Measurements from ENCODE around the gene VRK2.
"Not testable (repeated sequence)": the region's sequence is repeated elsewhere in the genome, so short reads cannot be mapped to it uniquely, and the experiment has no call there.

The VRK2 gene

DNA sequence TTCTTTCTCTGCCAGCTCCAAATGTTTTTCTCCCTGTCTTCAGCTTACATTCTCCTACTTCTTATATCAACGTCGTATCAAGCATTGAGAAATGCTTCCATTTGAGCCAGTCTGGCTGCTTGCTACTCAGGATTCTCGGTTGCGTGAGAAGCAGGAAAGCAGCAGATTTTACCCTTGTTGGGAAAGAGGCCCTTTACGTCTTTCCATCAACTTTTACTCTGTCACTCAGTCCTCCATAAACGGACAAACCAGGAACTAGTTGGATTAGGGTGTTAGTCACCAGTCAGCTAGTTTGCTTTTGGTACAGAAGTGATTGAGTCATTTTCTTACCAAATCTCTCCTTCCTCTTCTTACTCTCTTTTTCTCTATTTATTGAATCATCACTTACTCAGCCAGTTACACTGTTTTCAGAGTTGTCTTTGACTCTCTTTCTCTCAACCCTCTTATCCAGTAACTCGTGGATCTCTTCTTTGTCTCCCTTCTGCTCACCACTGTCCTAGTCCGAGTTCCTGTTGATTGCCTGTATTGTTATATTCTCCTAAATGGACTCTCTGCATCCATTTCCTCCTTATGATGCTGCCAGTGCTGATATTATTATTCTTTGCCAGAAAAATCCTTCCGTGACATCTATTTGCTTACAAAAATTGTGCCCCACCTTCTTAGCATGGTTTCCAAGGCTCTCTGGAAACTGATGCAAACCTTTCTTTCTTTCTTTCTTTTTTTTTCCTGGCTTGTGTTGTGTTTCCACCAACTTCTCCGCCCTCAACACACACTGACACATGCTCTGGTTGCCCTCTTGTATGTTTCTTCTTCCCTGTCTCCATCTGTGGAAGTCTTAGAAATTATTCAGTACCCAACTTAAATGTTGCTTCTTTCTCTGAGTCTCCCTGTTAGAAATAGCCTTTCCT, 61.5 kb downstream of the VRK2 start:
- Histone ChIP-seq H3K9me3 (ENCODE audit: control insufficient read depth, insufficient read depth, low read length) (no peaks in the 10 kb centered on the region), H3K4me3 (ENCODE audit: low read length) (no peak overlapping the region), H3K27me3 (ENCODE audit: control insufficient read depth, insufficient read depth, low read length) (no peaks in the 10 kb centered on the region), H3K4me1 (ENCODE audit: control insufficient read depth, insufficient read depth, low read length) (0 out of 2 replicates have a peak, but pooled peaks cover 1% of the 10 kb centered on the region), H3K27ac (ENCODE audit: low read length) (no peak overlapping the region), H3K36me3 (ENCODE audit: control insufficient read depth, insufficient read depth, low read length) (no peaks in the 10 kb centered on the region)
- DNase-seq (ENCODE audit: low read depth, low spot score): no peak
- WGBS (ENCODE audit: insufficient coverage, insufficient read length): no CpG with 5 or more reads among the region's 10 CpGs

DNA sequence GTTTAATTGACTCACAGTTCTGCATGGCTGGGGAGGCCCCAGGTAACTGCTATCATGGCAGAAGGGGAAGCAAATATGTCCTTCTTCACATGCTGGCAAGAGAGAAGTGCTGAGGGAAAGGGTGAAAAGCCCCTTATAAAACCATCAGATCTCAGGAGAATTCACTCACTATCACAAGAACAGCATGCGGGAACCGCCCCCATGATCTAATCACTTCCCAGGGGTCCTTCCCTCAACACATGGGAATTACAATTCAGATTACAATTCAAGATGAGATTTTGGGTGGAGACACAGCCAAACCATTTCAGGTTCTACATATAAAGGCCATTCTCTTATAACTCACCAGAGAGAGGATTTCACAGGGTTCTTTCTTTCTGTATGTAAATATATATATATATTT, 62.9 kb downstream of the VRK2 start:
- H3K27me3 ChIP-seq (ENCODE audit: control insufficient read depth, insufficient read depth, low read length): no peaks in the 10 kb centered on the region
- WGBS (ENCODE audit: insufficient coverage, insufficient read length): no CpG with 5 or more reads among the region's 2 CpGs
- 0 out of 2 replicates have a peak, but pooled peaks cover 1% of the 10 kb centered on the region for H3K4me1 ChIP-seq (ENCODE audit: control insufficient read depth, insufficient read depth, low read length)
- H3K4me3 ChIP-seq (ENCODE audit: low read length): no peak overlapping the region
- H3K9me3 ChIP-seq (ENCODE audit: control insufficient read depth, insufficient read depth, low read length): no peaks in the 10 kb centered on the region
- no peak for DNase-seq (ENCODE audit: low read depth, low spot score)
- H3K36me3 ChIP-seq (ENCODE audit: control insufficient read depth, insufficient read depth, low read length): no peaks in the 10 kb centered on the region
- no peak overlapping the region for H3K27ac ChIP-seq (ENCODE audit: low read length)

DNA sequence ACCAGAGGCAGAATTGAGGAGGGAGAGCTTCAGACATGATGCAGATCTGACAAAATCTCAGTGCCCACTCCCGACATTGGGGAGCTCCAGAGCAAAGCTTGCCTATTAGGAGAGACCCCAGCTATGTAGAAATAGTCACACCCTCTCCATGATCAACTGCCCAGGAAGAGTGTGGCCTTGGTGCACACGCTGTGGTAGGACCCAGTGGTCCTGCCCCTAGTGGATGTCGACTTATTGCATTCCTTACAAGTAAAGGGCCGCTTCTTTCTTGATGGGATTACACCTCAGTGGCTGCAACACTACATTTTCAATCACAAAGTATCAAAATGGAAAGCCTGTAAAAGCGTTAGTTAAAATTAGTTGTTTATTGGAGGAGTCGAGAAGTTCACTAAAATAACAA, 64.2 kb downstream of the VRK2 start:
- Histone ChIP-seq H3K27me3 (ENCODE audit: control insufficient read depth, insufficient read depth, low read length) (no peaks in the 10 kb centered on the region), H3K27ac (ENCODE audit: low read length) (no peak overlapping the region), H3K4me1 (ENCODE audit: control insufficient read depth, insufficient read depth, low read length) (0 out of 2 replicates have a peak, but pooled peaks cover 1% of the 10 kb centered on the region), H3K4me3 (ENCODE audit: low read length) (no peak overlapping the region), H3K9me3 (ENCODE audit: control insufficient read depth, insufficient read depth, low read length) (no peaks in the 10 kb centered on the region), H3K36me3 (ENCODE audit: control insufficient read depth, insufficient read depth, low read length) (no peaks in the 10 kb centered on the region)
- no peak for DNase-seq (ENCODE audit: low read depth, low spot score)
- WGBS (ENCODE audit: insufficient coverage, insufficient read length): no CpG with 5 or more reads among the region's 6 CpGs

DNA sequence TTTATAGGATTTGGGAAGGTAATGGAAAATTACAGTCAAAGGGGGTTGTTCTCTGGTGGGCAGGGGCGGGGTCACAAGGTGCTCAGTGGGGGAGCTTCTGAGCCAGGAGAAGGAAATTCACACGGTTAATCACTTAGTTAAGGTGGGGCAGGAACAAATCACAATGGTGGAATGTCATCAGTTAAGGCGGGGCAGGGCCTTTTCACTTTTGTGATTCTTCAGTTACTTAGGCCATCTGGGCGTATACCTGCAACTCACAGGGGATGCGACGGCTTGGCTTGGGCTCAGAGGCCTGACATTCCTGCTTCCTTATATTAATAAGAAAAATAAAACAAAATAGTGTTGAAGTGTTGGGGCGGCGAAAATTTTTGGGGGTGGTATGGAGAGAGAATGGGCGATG, 67.0 kb downstream of the VRK2 start:
- DNase-seq (ENCODE audit: low read depth, low spot score); H3K9me3 ChIP-seq (ENCODE audit: control insufficient read depth, insufficient read depth, low read length); H3K36me3 ChIP-seq (ENCODE audit: control insufficient read depth, insufficient read depth, low read length); H3K27me3 ChIP-seq (ENCODE audit: control insufficient read depth, insufficient read depth, low read length); H3K4me1 ChIP-seq (ENCODE audit: control insufficient read depth, insufficient read depth, low read length); H3K27ac ChIP-seq (ENCODE audit: low read length); H3K4me3 ChIP-seq (ENCODE audit: low read length): not testable (repeated sequence)
- no CpG with 5 or more reads among the region's 9 CpGs for whole genome bisulfite sequencing (ENCODE audit: insufficient coverage, insufficient read length)

DNA sequence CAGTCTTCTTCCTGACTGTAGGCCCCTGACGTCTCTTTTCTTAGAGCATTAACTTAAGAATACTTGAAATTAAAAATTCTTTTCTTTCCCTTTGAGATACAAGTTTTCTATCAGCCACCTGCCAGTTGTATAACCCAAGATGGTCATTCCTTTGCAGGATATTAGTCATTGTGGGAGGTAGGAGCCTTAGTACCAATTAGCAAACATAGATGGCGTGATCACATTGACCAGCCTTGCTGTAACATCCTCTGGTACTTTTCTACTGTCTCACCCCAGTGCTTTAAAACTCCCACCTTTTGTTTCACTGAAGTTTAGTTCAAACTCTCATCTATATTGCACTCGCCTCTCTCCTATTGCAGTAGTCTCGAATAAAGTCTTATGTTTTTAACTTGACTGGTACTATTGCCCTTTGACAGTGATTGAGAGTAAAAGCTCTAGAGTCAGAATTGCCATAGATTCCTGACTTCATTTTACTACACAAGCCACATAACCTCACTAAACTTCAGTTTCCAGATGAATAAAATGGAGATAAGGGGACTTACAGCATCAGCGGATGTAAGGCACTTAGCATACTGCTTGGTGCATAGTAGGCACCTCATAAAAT, 74.1 kb downstream of the VRK2 start:
- no peak overlapping the region for H3K27ac ChIP-seq (ENCODE audit: low read length)
- H3K9me3 ChIP-seq (ENCODE audit: control insufficient read depth, insufficient read depth, low read length): no peaks in the 10 kb centered on the region
- H3K4me3 ChIP-seq (ENCODE audit: low read length): no peak overlapping the region
- WGBS (ENCODE audit: insufficient coverage, insufficient read length): no CpG with 5 or more reads among the region's 5 CpGs
- no peaks in the 10 kb centered on the region for H3K36me3 ChIP-seq (ENCODE audit: control insufficient read depth, insufficient read depth, low read length)
- no peak for DNase-seq (ENCODE audit: low read depth, low spot score)
- no peaks in the 10 kb centered on the region for H3K4me1 ChIP-seq (ENCODE audit: control insufficient read depth, insufficient read depth, low read length)
- no peaks in the 10 kb centered on the region for H3K27me3 ChIP-seq (ENCODE audit: control insufficient read depth, insufficient read depth, low read length)

DNA sequence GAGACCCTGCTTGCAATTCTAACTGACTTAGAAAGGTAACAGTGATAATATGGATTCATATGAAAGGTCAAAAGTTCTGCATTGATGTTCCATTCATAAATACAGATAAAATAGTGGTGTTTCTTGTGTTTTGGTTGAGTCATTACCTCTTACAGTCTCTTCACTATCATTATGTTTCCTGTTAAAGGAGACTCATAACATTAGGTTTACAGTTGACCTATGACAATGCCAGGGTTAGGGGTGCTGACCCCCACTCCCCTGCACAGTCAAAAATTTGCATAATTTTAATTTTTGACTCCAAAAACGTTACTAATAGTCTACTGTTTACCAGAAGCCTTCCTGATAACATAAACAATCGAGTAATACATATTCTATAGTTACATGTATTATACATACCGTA, 75.4 kb downstream of the VRK2 start:
- no peaks in the 10 kb centered on the region for H3K9me3 ChIP-seq (ENCODE audit: control insufficient read depth, insufficient read depth, low read length)
- H3K4me3 ChIP-seq (ENCODE audit: low read length): no peak overlapping the region
- DNase-seq (ENCODE audit: low read depth, low spot score): no peak
- no peaks in the 10 kb centered on the region for H3K4me1 ChIP-seq (ENCODE audit: control insufficient read depth, insufficient read depth, low read length)
- no peak overlapping the region for H3K27ac ChIP-seq (ENCODE audit: low read length)
- no CpG with 5 or more reads among the region's 3 CpGs for WGBS (ENCODE audit: insufficient coverage, insufficient read length)
- H3K27me3 ChIP-seq (ENCODE audit: control insufficient read depth, insufficient read depth, low read length): no peaks in the 10 kb centered on the region
- no peaks in the 10 kb centered on the region for H3K36me3 ChIP-seq (ENCODE audit: control insufficient read depth, insufficient read depth, low read length)

DNA sequence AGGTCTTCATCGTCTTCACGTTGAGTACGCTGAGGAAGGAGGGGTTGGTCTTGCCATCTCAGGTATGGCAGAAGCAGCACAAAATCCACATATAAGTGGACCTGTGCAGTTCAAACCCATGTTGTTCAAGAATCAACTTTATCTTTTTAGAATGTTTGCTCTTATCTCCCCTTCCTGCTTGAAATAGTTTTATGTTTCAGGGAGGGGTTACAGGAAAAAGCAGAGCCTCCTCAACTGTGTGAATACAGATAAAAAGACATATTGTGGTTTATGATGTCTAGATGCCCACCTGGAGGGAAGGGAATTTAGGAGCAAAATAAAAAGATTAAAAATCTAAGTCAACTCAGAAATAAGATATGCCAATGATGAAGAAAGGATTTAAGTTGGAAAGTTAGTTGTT, 75.9 kb downstream of the VRK2 start:
- no peak for DNase-seq (ENCODE audit: low read depth, low spot score)
- no peaks in the 10 kb centered on the region for H3K9me3 ChIP-seq (ENCODE audit: control insufficient read depth, insufficient read depth, low read length)

DNA sequence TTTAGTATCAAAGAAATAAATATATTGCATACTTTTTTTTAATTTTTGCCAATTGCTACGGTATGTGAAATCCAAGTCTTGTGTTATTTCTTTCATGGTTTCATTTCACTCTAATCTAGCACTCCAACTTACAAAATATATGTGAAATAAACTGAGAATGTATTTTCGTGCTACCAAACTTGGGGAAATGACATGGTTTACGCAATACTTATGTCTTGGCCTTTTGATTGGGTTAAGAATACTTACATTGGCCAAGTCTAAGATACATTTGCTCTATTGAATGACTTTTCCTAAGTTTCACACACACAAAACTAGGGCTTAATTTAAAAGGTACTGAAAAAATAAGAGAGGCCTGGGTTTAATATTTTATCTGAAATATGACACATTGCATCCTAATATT, 80.5 kb downstream of the VRK2 start:
- H3K4me1 ChIP-seq (ENCODE audit: control insufficient read depth, insufficient read depth, low read length): no peaks in the 10 kb centered on the region
- no peak overlapping the region for H3K4me3 ChIP-seq (ENCODE audit: low read length)
- no peaks in the 10 kb centered on the region for H3K36me3 ChIP-seq (ENCODE audit: control insufficient read depth, insufficient read depth, low read length)
- H3K9me3 ChIP-seq (ENCODE audit: control insufficient read depth, insufficient read depth, low read length): no peaks in the 10 kb centered on the region
- no peak for DNase-seq (ENCODE audit: low read depth, low spot score)
- H3K27me3 ChIP-seq (ENCODE audit: control insufficient read depth, insufficient read depth, low read length): no peaks in the 10 kb centered on the region
- no peak overlapping the region for H3K27ac ChIP-seq (ENCODE audit: low read length)
- no CpG with 5 or more reads among the region's 3 CpGs for WGBS (ENCODE audit: insufficient coverage, insufficient read length)

More for the DNA sequence above, 75.9 kb downstream of the VRK2 start:
- H3K4me3 ChIP-seq (ENCODE audit: low read length): no peak overlapping the region
- H3K4me1 ChIP-seq (ENCODE audit: control insufficient read depth, insufficient read depth, low read length): no peaks in the 10 kb centered on the region
- no peaks in the 10 kb centered on the region for H3K36me3 ChIP-seq (ENCODE audit: control insufficient read depth, insufficient read depth, low read length)
- no peak overlapping the region for H3K27ac ChIP-seq (ENCODE audit: low read length)
- WGBS (ENCODE audit: insufficient coverage, insufficient read length): no CpG with 5 or more reads among the region's 3 CpGs
- H3K27me3 ChIP-seq (ENCODE audit: control insufficient read depth, insufficient read depth, low read length): no peaks in the 10 kb centered on the region

DNA sequence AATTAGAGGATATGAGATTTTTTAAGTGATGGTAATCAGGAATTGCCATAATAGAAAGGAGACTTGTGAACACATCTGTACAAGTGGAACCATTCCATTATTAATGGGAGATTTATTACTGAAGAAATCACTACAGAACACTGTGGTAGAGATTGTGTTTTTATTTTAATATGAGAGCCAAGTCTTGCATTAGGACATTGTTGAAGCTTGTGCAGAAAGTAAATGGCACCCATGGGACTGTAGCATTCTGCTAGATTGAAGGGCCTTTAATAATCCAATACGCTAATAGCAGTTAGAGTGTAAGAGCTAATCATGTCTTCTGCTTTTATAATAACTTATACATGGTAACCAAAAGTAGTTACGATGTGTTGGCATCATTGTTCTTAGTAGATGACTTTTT, 83.6 kb downstream of the VRK2 start:
- no peak overlapping the region for H3K4me3 ChIP-seq (ENCODE audit: low read length)
- WGBS (ENCODE audit: insufficient coverage, insufficient read length): no CpG with 5 or more reads among the region's 2 CpGs
- no peak for DNase-seq (ENCODE audit: low read depth, low spot score)
- no peaks in the 10 kb centered on the region for H3K36me3 ChIP-seq (ENCODE audit: control insufficient read depth, insufficient read depth, low read length)
- no peaks in the 10 kb centered on the region for H3K4me1 ChIP-seq (ENCODE audit: control insufficient read depth, insufficient read depth, low read length)
- H3K27me3 ChIP-seq (ENCODE audit: control insufficient read depth, insufficient read depth, low read length): no peaks in the 10 kb centered on the region
- no peaks in the 10 kb centered on the region for H3K9me3 ChIP-seq (ENCODE audit: control insufficient read depth, insufficient read depth, low read length)
- no peak overlapping the region for H3K27ac ChIP-seq (ENCODE audit: low read length)

DNA sequence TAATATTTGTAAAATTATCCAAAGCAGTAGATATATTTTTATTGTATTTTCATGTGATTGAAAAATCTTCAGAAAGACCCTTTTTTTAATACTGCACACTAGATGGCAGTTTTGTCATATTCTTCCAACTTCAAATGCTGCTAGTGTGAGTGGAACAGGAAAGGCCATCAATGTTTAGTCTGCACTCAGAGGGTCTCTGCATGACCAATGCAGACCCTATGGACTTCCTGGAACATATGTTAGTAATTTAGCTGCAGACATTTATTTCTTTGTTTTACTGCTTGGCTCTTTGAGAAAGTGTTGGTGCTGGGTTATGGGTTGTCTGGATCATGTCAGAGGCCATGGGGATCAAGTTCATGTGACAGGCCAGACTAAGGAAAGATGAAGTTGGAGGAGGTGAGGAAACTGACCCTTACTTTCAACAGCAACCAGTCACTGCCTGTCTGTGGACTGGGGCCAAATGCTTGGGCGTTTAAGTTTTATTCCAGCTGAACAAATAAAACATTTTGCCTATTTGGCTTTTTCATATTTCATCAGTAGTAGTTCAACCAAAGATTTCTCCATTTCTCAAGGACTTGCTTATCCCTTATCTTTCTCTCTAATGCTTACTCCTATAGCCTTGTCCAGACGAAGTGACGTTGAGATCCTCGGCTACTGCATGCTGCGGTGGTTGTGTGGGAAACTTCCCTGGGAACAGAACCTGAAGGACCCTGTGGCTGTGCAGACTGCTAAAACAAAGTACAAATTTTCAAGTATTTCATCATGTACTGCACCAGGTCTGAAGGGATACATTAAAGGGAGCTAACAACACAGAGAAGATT, 84.8 kb downstream of the VRK2 start:
- Histone ChIP-seq H3K36me3 (ENCODE audit: control insufficient read depth, insufficient read depth, low read length) (no peaks in the 10 kb centered on the region), H3K27ac (ENCODE audit: low read length) (no peak overlapping the region), H3K4me3 (ENCODE audit: low read length) (no peak overlapping the region), H3K4me1 (ENCODE audit: control insufficient read depth, insufficient read depth, low read length) (no peaks in the 10 kb centered on the region), H3K9me3 (ENCODE audit: control insufficient read depth, insufficient read depth, low read length) (no peaks in the 10 kb centered on the region), H3K27me3 (ENCODE audit: control insufficient read depth, insufficient read depth, low read length) (no peaks in the 10 kb centered on the region)
- no CpG with 5 or more reads among the region's 5 CpGs for WGBS (ENCODE audit: insufficient coverage, insufficient read length)
- no peak for DNase-seq (ENCODE audit: low read depth, low spot score)
